ENCODE data around the gene OVCH1.

The OVCH1 gene, protein sequence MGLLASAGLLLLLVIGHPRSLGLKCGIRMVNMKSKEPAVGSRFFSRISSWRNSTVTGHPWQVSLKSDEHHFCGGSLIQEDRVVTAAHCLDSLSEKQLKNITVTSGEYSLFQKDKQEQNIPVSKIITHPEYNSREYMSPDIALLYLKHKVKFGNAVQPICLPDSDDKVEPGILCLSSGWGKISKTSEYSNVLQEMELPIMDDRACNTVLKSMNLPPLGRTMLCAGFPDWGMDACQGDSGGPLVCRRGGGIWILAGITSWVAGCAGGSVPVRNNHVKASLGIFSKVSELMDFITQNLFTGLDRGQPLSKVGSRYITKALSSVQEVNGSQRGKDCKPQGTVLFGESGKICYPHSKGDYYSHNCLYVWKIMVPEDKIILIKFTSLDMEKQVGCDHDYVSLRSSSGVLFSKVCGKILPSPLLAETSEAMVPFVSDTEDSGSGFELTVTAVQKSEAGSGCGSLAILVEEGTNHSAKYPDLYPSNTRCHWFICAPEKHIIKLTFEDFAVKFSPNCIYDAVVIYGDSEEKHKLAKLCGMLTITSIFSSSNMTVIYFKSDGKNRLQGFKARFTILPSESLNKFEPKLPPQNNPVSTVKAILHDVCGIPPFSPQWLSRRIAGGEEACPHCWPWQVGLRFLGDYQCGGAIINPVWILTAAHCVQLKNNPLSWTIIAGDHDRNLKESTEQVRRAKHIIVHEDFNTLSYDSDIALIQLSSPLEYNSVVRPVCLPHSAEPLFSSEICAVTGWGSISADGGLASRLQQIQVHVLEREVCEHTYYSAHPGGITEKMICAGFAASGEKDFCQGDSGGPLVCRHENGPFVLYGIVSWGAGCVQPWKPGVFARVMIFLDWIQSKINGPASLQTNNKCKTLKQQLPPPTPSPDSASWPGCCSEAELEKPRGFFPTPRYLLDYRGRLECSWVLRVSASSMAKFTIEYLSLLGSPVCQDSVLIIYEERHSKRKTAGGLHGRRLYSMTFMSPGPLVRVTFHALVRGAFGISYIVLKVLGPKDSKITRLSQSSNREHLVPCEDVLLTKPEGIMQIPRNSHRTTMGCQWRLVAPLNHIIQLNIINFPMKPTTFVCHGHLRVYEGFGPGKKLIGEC
- total RNA-seq = 0 reads per million in 2 donors

DNA sequence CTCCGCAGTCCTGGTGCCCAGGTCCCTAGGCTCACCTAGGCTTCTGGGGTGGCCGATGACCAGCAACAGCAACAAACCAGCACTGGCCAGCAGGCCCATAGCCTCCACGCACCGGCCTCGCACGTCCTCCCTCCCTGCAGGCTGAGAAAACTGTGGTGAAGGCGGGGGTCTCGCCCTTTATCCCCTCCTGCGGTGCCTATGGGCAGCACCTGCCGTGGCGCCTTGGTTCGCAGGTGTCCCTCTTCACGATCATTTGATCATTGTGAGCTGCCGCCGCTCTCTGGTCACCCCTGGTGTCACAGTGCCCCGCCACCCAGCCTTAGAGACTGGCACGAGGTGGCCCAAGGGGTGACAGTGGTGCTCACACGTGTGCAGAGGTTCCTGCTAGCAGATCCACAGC is at the start of gene OVCH1:
TSS of gene OVCH1 (minus strand) at position 99 of the 400 bp plus-strand sequence. CDS start at position 99, 0 bp downstream.
- no peak for DNase-seq

DNA sequence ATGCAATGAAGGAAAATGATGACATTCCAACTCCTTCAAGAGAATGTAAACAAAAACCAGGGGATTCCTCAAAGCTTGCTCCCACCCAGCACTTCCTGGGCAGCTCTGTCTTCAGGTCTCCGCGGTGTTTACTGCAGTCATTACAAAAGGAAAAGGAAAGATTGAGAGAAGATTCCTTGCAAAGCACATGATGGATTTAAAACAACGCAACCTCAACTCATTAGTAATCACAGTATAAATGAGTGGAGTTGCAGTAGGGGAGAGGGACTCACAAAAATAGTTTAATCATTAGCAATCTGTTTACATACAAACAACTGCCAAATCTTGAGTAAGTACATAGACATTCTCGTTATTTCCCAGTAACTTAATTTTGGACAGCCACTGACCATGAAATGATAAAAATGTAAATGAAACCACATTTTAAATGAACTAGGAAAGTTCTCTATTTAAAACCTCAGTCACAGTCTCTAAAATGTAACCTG is 49.7 kb upstream of the OVCH1 start:
- no peak for DNase-seq

DNA sequence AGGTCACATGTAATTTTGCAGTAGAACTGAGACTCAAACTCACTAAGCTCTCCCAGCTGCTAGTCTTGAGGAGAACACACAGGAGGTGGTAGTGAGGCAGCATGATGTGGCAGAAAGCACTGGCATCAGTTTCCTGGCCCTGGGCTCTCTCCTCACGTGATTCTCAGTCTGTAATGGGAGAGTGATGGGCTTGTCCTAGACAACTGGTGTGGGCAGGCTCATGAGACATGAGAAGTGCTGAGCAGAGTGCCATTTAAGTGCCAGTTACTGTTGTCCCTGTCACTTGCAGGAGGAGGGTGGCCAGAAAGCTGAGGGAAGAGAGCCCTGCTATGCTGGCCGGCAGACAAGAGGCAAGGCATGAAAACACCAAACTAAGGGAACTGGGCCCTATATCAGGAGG is 48.5 kb upstream of the OVCH1 start:
- no peak for DNase-seq

DNA sequence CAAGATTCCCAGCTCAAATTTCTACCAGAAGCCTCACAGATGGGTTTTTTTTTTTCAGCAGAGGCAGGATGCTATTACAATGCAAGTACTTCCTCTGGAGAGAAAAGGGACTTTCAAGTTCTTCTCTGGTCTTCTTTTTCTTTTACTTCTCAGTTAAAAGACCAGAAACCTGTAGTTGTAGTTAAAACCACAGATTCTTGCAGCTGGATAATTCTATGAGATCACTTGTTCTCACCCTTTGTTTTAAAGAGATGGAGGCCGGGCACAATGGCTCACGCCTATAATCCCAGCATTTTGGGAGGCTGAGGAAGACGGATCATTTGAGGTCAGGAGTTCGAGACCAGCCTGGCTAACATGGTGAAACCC is 47.6 kb upstream of the OVCH1 start:
- DNase-seq = no peak

DNA sequence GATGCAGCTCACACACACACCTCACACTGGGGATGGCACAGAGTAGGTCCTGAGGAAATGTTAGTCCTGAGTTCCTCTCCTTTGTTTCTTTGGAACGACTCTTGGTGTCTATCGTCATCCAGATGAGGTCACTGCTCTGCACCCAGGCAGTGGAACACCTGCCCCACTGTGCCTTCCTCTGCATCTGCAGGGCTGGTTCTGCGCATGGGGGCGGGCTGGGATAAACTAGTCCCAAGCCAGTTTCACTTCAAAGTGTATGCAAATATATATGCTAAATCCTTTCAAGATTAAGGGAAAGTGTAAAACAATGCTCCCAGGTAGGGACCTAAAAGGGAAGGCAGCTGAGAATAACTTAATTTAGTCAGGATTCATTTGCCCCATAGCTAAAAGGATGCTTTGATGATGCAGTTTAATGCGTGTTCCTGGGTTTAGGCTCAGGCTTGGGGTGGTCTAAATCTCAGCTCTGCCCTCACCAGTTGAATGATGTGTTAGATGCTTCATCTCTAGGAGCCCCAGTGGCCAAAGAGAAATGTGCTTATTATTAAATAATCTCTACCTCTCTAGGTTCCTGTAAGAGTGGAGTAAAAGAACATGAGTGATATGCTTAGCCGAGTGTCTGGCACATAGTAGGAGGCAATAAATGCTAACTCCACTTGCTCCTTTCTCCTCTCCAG is 47.1 kb upstream of the OVCH1 start:
- no peak for DNase-seq

DNA sequence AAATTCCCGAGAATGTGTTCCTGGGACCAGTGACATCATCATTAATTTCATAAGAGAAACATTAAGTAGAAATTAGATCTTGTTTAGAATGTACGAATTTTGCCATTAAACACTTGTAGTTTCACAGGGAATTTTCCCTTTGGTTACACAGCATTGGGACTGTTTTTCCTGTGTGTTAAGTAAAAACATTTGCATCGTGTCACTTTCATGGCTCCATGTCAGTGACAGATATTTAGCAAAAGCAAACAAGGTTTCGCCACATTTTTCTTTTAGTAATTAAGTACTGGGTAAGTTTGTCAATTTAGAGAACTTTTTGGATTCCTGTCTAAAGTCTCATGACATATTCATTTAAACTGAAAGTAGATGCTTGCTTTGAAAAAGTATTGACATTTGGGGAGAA is 45.5 kb upstream of the OVCH1 start:
- DNase-seq = no peak

DNA sequence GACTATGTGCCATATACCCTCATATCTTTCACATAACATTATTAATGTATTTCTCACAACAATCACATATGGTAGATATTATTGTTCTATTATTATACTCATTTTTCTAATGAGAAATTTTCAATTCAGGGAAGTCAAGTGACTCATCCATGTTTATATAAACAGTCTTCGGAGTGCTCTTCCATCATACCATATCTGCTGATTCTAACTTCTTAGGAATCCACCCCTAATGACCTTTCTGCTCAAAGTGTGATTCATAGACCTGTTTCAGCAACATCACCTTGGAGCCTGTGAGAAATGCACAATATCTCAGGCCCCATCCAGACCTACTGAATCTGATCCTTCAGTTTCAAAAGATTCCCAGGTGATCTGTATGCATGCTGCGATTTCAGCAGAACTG is 39.8 kb upstream of the OVCH1 start:
- DNase-seq = no peak

DNA sequence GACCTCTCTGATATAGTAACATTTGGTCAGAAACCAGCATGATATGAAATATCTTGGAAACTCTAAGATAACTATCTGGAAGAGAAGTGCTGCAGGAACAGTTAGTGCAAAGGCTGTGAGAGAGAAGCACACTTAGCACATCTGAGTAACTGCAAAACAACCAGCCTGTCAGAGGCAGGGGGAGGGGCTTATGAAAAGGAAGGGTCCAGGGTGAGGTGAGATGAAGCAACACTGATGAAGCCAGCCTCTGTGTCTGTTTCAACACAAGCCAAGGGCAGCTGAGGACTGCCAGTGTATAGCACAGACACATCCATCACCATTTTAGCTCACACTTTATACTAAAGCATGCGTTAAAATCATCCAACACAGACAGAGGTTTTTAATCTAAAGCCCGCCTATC is 37.4 kb upstream of the OVCH1 start:
- no peak for DNase-seq

DNA sequence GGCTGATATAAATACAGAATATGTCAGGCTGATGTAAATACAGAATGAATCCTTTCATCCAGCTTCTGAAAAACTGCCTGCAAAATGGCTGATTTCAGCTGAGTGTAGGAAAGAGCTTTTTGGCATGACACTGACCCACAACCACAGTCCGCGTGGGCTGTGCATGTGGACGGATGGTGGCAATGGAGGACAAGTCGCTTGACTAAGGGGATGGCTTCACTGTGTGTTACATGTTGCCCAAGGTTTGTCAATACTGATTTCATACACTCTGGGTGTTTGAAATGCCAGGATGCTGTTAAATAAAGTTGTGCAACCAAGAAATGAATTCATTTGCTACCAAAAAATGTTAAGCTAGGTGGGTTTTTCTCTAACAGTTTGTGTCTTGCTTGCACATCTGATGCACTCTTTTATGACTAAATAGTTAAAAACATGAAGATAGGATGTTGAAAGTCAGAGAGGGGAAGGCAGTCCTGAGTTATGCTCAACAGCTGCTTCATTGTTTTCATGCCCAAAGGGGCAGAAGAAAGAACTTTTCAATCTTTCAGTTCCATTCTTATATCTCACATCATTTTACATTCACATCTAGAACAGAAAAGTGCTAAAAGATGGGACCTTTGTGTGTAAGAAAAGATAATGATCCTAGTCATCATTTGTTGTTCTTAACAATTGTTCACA is 36.5 kb upstream of the OVCH1 start:
- no peak for DNase-seq

DNA sequence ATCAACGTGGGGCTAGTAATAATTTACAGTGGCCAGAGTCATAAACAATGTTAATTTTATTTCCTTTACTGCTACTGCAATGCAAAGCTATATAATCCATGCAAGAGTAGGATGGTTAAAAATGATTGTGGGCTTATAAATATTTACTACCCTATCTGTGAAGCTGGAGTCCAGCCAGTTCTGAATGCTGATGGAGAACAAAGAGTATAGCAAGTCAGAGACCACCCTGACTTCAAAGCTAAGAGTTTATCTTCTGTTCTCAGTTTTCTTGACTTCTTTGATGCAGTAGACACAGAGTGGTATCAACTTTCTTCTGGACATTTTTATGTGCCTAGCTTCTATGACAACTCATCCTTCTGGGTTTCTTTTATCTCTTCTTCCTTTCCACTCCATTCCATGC is 34.0 kb upstream of the OVCH1 start:
- no peak for DNase-seq

DNA sequence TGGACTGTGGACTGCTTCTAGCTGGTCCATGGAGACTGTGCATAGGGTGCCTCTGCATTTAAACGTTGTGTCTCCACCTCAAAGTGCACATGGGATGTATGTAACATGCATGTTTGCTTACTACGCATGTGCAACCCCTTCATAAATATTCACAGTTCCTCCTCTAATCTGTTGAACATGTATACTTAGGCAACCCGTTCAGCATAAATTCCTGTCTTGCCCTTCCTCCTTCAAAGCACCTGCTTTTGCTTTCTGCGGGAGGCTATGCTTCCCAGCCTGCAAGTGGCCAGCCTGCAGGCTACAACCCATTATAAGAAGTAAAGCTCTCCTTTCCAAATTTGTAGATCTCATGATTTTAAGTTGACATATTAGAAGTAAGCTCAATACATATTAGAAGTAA is 33.0 kb upstream of the OVCH1 start:
- DNase-seq = no peak

DNA sequence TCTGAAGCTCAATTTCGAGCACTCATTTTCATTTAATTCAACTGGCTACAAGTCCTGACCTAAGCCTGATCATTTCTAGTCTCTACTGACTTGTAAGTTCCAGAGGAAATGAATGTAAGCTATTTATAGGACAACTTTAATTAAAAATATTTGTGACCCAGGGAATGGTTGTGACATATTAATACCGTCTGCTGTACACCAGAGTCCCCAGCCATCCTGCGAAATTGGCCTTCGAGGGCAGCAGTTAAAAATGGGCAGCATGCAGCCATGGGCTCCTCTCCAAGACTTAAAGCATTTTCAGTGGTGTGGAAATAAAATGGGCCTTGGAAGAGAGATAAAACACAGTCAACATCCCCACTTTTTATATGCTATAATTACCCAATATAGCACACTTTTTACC is 30.7 kb upstream of the OVCH1 start:
- no peak for DNase-seq

DNA sequence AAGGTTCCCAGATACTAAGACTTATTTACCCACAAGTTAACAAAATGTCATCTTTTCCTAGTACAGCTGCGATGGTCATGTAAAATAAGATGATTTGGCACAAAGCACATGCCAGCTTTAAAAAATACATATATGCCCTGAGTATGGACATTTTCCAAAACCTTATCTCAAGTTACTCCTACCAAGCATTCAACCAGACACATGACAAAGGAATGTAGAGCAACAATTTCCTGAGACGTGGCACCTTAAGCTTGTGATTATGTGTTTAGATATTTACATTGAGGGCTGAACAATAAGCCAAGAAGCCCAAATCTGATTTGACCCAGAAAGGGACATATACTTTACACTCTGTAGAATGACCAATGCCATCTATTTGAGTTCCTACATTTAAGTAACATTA is 24.5 kb upstream of the OVCH1 start:
- no peak for DNase-seq

DNA sequence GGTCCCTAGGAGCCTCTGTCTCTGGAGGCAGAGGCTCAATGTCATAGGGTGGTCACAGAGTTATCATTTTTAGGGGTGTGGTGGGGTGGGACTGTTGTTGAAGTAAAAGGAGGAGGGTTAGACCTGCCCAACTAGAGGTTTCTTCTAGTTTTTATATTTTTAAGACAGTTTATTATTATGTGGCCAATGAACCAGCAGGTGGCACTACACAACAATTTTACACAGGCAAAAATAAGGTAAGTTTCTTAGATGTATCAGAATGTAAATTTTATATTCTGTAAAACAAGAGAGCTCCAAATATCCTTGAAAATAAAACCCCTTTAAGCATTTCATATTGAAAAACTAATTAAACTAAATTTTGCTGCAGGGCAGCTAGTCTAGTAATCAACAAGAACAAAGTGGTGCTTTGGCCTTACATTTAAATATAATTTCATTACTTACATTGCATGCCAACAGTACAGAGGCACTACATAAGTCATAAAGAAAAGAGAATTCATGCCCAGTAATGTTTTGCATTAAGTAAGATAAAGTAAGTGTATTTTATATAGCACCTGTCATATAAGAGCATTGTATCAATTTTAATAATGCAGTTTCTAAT is 22.2 kb upstream of the OVCH1 start:
- DNase-seq = peak in 1 of 5 experiments; percentile 34

DNA sequence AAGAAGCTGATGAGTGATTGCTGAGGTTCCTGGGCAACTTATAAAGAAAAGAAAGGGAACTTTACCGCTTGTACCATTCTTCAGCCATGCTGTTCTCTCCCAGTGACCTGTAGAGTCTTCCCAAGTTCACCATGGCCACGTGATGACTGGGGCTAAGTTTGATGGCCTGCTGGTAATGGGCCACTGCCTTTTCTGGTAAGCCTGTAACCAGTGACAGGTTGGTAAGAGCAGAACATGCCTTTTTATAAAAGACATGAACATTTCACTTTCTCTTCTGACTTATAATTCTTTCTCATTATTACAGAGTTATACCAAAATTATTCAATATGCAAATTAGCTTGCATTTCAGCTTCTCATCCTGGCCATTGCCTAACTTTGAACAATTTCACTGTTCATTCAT is 20.9 kb upstream of the OVCH1 start:
- DNase-seq = no peak

DNA sequence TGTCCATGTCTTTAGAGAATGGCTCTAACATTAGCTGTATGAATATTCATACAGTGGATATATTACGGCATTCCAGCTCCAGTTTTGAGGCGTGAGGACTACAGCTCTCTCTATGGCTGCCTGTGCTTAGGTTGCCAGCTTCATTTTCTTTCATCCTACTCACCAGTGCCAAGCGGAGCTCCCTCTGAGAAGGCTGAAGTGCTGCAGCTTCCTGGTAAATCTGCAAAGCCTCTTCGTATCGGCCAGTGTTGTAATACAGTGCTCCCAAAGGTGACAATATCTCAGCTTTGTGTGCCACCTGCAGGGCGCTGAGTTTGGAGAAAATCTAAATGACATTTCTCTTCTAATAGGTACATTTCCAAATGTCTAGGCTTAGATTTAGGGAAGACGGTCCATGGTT is 19.8 kb upstream of the OVCH1 start:
- DNase-seq = no peak

DNA sequence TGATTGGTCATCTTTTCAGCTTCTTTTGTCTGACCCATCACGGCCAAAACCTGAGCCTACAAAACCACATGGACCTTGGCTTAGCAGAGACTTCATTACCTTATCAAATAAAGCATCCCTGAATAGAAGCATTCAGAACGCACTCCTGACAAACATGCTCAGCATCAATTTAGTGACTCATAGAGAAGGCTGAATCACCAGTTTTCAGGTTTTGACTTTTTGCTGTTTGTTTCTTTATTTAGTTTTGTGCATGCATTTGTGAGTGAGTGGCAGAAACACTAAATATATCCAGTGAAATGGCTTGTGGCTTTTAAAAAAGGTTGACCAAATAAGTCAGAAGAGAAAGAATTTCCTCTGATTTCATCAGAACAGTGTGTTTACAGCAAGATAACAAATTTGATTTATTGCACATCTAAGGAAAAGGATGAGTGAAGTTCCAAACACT is 19.0 kb upstream of the OVCH1 start:
- no peak for DNase-seq

DNA sequence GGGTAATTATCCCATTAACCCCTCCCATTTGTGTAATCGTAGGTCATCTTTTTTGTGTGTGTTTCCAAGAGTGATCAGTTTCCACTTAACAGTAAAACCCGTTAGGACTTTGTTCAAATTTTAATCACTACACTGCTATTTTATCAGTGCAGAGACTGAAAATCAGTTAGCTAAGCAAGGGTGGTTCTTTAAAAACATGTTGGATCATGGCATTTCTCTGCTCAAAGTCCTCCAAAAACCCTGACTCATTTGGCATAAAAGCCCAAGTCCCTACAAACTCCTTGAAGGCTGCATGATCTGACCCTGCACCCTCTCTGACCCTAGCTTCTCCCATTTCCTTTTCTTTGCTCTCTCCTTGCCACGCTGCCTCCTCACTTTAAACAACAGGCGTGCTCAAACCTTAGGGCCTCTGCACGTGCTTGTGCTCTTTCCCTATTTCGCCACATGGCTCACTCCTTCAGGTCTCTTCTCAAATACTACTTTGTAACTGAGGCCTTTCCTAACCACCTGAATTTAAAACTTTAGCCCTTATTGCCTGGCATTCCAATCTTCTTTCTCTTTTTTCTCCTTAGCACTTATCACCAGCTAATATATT is 13.2 kb upstream of the OVCH1 start:
- no peak for DNase-seq

DNA sequence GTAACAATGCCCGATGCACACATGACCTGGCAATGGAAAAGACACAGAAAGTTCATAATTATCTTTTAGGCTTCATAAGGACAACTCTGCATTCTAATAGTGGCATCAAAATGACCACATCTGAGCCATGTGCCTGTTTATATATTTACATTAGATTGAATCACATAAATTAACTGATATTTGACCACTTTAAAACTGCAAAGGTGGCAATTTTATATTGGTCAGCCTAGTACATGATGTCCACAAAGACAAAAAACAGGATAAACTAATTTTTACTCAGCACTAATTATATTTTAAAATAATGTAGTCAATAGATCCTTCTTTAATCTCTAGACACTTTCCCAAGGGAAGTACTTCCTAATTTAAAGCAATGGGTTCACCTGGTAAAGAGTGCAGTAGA is 12.0 kb upstream of the OVCH1 start:
- DNase-seq = no peak

DNA sequence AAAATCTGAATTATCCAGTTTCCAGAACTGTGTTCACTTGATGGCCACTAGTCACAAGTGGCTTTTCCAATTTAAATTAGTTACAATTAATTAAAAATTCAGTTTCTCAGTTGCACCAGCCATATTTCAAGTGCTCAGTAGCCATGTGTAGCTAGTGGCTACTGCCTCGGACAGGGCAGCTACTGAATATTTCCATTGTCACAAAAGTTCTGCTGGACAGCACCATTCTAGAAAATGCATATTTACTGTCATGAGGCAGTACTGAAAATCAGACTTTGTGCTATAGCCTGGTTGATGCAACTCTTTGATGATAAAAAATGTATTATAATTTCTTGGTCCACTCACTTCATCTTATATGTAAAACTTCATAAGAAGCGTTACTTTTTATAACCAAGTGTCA is 11.5 kb upstream of the OVCH1 start:
- no peak for DNase-seq

DNA sequence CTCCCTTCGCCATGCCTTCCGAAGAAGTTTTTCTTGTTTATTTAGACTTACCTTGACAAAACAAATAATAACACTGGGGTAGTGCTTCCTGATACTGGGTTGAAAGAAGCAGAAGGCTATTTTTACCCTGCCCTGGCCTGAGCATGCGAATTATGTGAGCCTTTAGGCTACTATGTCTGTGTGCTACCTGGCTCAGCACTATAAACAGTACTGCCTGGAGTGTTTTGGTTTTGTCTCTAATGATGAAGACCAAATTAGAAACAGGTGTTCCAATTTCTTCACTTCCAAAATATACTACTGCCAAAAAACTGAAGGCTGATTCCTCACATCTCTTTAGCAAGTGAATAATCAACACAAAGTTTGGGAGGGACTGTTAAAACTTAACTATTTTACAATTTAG is 7.6 kb upstream of the OVCH1 start:
- DNase-seq = no peak
